D721Med (cell line): ENCODE data around the gene LRP1-AS.

Experiments
- DNase-seq: peaks from one replicate; pipeline ENCODE4 v3.0.0; 2011; ENCODE audit warnings: low spot score; ENCODE audit not compliant: insufficient read length
- FAIRE-seq: peaks from 2 replicates; lab custom pipeline; 2011; peaks lifted over from hg19 to GRCh38; lab: Jason Lieb, UNC
- CTCF ChIP-seq: IDR thresholded peaks from 2 replicates; pipeline ENCODE4 v1.5.1; 2012; ENCODE audit warnings: mild to moderate bottlenecking, control low read depth; ENCODE audit not compliant: insufficient read depth; ENCODE audit errors: missing control alignments

Gene LRP1-AS

GRCh38 chr12:57175428-57176138 lies 28.2 kb upstream of the LRP1-AS start:
- no peak for FAIRE-seq
- DNase-seq: peak; percentile 61

GRCh38 chr12:57173683-57174082 lies 26.3 kb upstream of the LRP1-AS start:
- TF ChIP-seq CTCF: no peak
- DNase-seq (no peak), FAIRE-seq (no peak)

More at GRCh38 chr12:57175428-57176138, 28.2 kb upstream of the LRP1-AS start:
- peak; percentile 55 for TF ChIP-seq CTCF

- FAIRE-seq (no peak), DNase-seq (no peak)
- peak; percentile 51 for TF ChIP-seq CTCF
These were observed 25.7 kb upstream of the LRP1-AS start for GRCh38 chr12:57173089-57173488.

- TF ChIP-seq CTCF: no peak
- no peak for FAIRE-seq
- no peak for DNase-seq
These were observed 24.2 kb upstream of the LRP1-AS start for GRCh38 chr12:57171668-57172067.

- DNase-seq (no peak), FAIRE-seq (no peak)
- TF ChIP-seq CTCF: no peak
These were observed 23.5 kb upstream of the LRP1-AS start for GRCh38 chr12:57170927-57171326.

- no peak for TF ChIP-seq CTCF
- no peak for DNase-seq
- FAIRE-seq: no peak
These were observed 23.0 kb upstream of the LRP1-AS start for GRCh38 chr12:57170408-57170807.

- no peak for TF ChIP-seq CTCF
- FAIRE-seq: no peak
These were observed 22.6 kb upstream of the LRP1-AS start for GRCh38 chr12:57169969-57170368.

More at GRCh38 chr12:57169969-57170368, 22.6 kb upstream of the LRP1-AS start:
- DNase-seq: no peak
